Hematopoietic multipotent progenitor cell treated with erythropoietin and hydrocortisone succinate and interleukin-3 and kit ligand, for 6 days (in vitro differentiated cells): ENCODE measurements around the gene TMEM128.
"Not testable (repeated sequence)": the region's sequence is repeated elsewhere in the genome, so short reads cannot be mapped to it uniquely, and the experiment has no call there.

Source experiments
- DNase-seq: peaks from one replicate; pipeline ENCODE4 v3.0.0-alpha.2; 2015

TMEM128 gene

DNA sequence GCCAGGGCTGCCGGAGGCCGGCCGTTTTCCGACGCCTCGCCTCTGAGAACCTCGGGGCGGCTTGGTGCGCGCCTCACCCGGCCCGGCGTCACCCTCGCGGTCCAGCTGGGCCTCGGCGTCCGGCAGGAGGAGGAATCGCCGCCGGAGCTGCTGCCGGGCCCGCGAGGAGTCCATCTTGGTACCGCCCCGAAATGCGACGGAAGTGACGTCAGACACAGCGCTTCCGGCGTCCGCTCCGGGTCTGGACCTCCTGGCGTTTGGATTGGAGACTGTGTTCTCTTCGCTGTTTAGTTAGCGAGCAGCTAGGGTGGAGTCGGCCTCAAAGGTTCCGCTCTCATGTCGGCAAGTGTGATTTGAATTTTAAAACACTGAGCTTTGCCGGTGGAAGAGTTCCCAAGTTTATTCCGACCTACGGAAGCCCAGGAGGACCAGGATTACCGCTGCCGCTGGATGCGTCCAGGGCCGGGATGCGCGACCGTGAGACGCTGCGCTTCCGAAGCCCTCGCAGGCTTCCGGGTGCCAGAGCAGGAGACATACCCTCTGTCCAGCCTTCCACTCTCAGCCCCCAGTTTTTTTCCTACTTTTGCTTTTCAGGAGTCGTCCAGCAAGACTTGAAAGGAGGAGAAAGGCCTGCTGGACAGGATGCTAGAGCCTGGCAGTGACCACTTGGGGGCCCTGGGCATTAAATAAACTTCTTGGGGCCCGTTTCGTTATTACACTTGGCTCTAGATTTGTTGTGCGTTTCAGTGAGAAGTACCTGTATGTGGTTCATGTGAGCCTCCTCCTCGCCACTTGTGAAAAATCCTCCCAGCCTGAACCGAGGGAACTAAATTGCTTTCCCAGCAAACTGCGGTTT, at the start of gene TMEM128:
TSS of gene TMEM128 (minus strand) at position 195 of the 856 bp plus-strand sequence. CDS start at position 174, 21 bp downstream.
- peak; percentile 97 for DNase-seq

- no peak for DNase-seq
These were observed 48.3 kb upstream of the TMEM128 start for GRCh38 chr4:4296283-4296846.

DNA sequence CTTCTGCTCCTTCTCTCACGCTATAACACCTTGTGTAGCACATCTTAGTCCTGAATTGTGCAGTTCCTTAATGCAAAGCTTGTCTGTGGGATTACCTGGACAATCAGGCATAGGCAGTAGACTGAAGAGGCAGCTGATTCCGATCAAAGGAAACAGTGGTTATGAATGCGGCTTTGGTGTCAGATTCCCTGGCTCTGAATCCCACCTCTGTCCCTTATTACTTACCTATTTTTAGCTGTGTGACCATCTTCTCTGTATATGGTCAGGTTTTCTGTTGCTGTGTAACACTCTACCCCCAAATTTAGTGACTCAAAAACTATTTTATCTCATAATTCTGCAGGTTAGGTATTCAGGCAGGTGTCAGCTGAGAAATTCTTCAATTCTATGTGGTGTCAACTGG, 45.3 kb upstream of the TMEM128 start:
- no peak for DNase-seq

GRCh38 chr4:4289941-4290850, 42.2 kb upstream of the TMEM128 start, which contains the start of the genes LYAR and ZBTB49:
Gene LYAR (minus strand): TSS chr4:4290154. CDS start chr4:4283742, 6,412 bp downstream.
Gene ZBTB49 (plus strand): TSS chr4:4290251. CDS start chr4:4299946, 9,695 bp downstream.
- DNase-seq: peak; percentile 95

- peak; percentile 31 for DNase-seq
These were observed 41.5 kb upstream of the TMEM128 start for GRCh38 chr4:4289597-4289940.

- peak; percentile 8 for DNase-seq
These were observed 41.0 kb upstream of the TMEM128 start for GRCh38 chr4:4289055-4289454.

- DNase-seq: no peak
These were observed 40.1 kb upstream of the TMEM128 start for GRCh38 chr4:4288098-4288497.

GRCh38 chr4:4284827-4285618, 37.0 kb upstream of the TMEM128 start:
- peak; percentile 68 for DNase-seq

GRCh38 chr4:4281787-4282186, 33.8 kb upstream of the TMEM128 start:
- DNase-seq: no peak

DNA sequence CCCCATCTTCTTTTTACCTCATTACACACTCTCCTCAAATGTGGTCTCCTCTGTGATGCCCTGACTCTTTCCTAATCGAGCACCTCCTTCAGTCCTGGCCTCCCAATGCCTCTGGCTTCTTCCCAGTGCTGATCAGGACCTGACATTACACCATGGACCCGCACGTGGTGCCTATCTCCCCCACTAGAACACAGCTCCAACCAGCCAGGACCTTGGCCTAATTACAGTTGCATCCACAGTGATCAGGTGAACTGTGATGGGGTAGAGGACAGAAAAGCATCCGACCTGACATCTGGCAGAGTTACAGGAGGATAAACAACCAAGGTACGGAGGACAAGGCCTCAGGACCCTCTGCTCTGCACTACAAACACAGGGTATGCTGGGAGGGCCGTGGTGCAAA, 29.5 kb upstream of the TMEM128 start:
- DNase-seq: no peak

DNA sequence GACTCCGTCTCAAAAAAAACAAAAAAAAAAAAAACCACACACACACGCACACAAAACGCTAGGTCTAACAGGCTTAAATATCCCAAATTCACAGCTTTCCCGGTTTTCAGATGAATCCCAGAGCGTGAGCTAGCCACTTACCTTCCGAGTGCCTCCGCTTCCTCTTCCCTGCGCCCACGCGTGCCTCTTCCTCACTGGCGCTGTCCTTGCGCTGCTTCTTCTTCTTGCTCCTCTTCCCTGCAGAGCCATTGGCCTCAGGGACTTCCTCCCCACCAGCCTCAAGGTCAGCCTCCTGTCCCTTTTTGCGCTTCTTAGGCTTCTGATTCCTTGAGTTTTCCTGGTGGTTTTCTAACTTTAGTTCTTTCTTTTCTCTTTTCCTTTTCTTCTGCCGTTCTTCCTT, 26.2 kb upstream of the TMEM128 start:
- DNase-seq: no peak

GRCh38 chr4:4271912-4272311, 23.9 kb upstream of the TMEM128 start:
- DNase-seq: peak; percentile 20

GRCh38 chr4:4270529-4270928, 22.5 kb upstream of the TMEM128 start:
- no peak for DNase-seq

GRCh38 chr4:4269856-4270255, 21.8 kb upstream of the TMEM128 start:
- no peak for DNase-seq

GRCh38 chr4:4269331-4269731, 21.3 kb upstream of the TMEM128 start:
- no peak for DNase-seq

- DNase-seq: no peak
These were observed 20.8 kb upstream of the TMEM128 start for GRCh38 chr4:4268776-4269175.

GRCh38 chr4:4267981-4268380, 20.0 kb upstream of the TMEM128 start:
- no peak for DNase-seq

DNA sequence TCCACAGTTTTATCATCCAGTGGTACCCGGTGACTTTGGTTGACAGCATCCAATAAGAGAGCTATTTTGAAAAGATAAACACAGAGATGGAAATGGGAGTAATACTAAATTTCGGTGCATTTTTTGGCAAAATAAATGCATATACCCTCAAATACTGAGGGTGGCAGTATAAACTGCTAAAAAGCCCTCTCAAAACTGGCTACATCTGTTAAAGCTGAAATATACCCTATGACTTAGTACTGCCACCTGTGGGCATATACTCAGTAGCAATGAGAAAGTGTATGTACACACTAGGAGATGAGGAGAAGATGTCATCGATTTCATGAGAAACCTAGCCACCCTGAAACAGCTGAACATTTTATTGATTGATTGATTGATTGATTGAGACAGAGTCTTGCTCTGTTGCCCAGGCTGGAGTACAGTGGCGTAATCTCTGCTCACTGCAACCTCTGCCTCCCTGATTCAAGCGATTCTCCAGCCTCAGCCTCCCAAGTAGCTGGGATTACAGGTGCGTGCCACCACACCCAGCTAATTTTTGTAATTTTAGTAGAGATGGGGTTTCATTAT, 12.2 kb upstream of the TMEM128 start:
- DNase-seq: peak; percentile 91

DNA sequence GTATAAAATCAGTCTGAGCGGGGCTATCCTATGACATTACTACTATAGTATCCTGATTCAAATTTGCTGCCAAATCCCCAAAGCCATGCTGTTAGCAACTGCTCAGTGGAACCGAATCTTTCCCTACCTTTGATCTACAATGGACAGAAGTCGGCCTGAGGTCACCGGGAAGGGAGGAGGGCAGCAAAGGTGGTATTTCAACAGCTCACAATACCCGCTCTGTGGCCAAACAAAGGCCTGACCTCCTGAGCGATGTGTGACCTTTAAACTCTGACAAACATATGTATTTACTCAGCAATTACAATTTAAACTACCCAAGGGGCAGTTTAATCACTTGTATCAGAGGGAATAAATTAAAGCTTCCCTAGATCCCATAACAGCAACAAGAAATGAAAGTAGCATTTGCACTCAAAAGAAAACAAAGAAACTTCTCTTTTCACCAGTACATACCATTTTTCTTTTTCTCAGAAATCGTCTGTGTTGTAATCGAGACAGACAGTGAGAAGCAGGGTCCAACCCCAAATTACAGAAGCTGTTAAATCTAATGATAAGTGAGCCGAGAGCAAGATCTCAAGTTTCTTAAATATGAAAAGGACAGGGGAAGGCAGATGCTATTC, 11.6 kb upstream of the TMEM128 start:
- peak; percentile 27 for DNase-seq

DNA sequence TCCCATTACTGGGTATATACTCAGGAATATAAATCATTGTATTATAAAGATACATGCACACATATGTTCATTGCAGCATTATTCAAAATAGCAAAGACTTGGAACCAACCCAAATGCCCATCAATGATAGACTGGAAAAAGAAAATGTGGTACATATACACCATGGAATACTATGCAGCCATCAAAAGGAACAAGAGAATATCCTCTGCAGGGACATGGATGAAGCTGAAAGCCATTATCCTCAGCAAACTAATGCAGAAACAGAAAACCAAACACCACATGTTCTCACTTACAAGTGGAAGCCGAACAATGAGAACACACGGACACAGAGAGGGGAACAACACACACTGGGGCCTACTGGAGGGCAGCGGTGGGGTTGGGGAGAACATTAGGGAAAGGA, 9.7 kb upstream of the TMEM128 start:
- DNase-seq: not testable (repeated sequence)

DNA sequence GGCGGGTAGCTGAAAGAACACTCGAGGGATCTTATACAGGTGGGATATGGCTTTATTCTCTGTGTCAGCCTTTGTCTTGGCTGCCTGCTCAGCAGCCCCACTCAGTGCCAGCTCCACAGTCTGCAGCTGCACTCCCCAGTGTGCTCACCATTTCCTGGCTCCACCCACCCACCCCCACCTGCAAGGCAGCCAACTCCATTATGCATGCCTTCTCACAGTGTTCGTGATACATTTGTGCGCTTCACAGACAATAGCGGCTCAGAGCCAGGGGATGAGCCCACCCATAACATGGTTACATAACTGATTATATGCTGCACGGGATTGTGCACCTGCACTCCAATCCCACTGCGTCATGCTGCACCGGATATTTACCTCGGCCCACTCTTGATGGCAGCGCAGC, 8.8 kb upstream of the TMEM128 start:
- no peak for DNase-seq

DNA sequence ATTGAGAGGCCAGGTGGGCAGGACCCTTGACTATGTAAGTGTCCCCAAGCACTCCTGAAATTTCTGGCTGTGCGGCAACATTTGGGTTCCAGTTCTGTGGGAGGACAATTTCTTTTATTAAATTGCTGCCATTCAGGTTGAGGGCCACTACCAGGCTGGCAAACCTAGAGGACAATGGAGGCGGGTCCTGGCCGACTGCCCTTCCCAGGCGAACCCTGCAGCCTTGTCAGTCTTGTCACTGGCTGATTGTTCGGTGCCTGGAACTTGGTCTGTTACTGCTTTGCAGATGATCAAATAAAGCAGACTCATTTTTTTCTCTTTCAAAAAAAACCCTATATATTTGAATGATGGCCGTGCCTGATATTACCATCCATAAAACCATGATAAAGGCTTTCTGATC, 6.6 kb upstream of the TMEM128 start:
- no peak for DNase-seq
